H9 (cell line): ENCODE measurements around the gene SPDEF. TPM values are rescaled to one million over a fixed set of nuclear protein-coding genes. Genes with fewer than 3 reads are reported as not detected.

Experiments used
- DNase-seq: peaks from one replicate; pipeline ENCODE4 v3.0.0-alpha.2; 2017
- H2AFZ ChIP-seq: one replicate; pipeline ENCODE4 v1.6.1; 2013; ENCODE audit warnings: mild to moderate bottlenecking, low read length, control low read depth, moderate library complexity
- H2AK5ac ChIP-seq: 2 replicates; pipeline ENCODE4 v1.6.1; 2013; ENCODE audit warnings: low read length, control low read depth, mixed read lengths; ENCODE audit not compliant: insufficient read length
- H2BK120ac ChIP-seq: one replicate; pipeline ENCODE4 v1.6.1; 2013; ENCODE audit warnings: low read depth, mild to moderate bottlenecking, low read length, control low read depth, inconsistent platforms; ENCODE audit not compliant: poor library complexity, severe bottlenecking
- H2BK12ac ChIP-seq: 2 replicates; pipeline ENCODE4 v1.6.1; 2013; ENCODE audit warnings: low read length, control low read depth, mixed read lengths, low read depth; ENCODE audit not compliant: insufficient read length
- H2BK15ac ChIP-seq: 2 replicates; pipeline ENCODE4 v1.6.1; 2013; ENCODE audit warnings: low read depth, low read length, control low read depth
- H2BK20ac ChIP-seq: one replicate; pipeline ENCODE4 v1.6.1; 2013; ENCODE audit warnings: low read depth, mild to moderate bottlenecking, low read length, control low read depth, inconsistent platforms; ENCODE audit not compliant: poor library complexity, severe bottlenecking
- H2BK5ac ChIP-seq: 2 replicates; pipeline ENCODE4 v1.6.1; 2013; ENCODE audit warnings: low read length, control low read depth, mixed read lengths; ENCODE audit not compliant: insufficient read length
- H3K14ac ChIP-seq: 2 replicates; pipeline ENCODE4 v1.6.1; 2013; ENCODE audit warnings: low read length, control low read depth; ENCODE audit not compliant: insufficient read depth
- H3K18ac ChIP-seq: 2 replicates; pipeline ENCODE4 v1.6.1; 2013; ENCODE audit warnings: low read depth, mild to moderate bottlenecking, mixed read lengths, low read length, control low read depth; ENCODE audit not compliant: insufficient read length
- H3K23ac ChIP-seq: 2 replicates; pipeline ENCODE4 v1.6.1; 2013; ENCODE audit warnings: low read length, control low read depth, mixed read lengths, low read depth; ENCODE audit not compliant: insufficient read length
- H3K23me2 ChIP-seq: 2 replicates; pipeline ENCODE4 v1.6.1; 2013; ENCODE audit warnings: low read depth, mild to moderate bottlenecking, mixed read lengths, low read length, control low read depth; ENCODE audit not compliant: insufficient read length, poor library complexity, severe bottlenecking
- H3K27ac ChIP-seq: 2 replicates; pipeline ENCODE4 v1.5.1; 2013; ENCODE audit warnings: low read length, control low read depth, mixed read lengths, low read depth; ENCODE audit not compliant: insufficient read length
- H3K27me3 ChIP-seq: 2 replicates; pipeline ENCODE4 v1.6.1; 2013; ENCODE audit warnings: low read length, control low read depth, inconsistent platforms; ENCODE audit not compliant: insufficient read depth
- H3K4ac ChIP-seq: 2 replicates; pipeline ENCODE4 v1.6.1; 2013; ENCODE audit warnings: low read depth, mild to moderate bottlenecking, control low read depth, inconsistent platforms, low read length, moderate library complexity
- H3K4me1 ChIP-seq: 2 replicates; pipeline ENCODE4 v1.6.1; 2013; ENCODE audit warnings: low read length, control low read depth, inconsistent platforms; ENCODE audit not compliant: insufficient read depth
- H3K4me2 ChIP-seq: 2 replicates; pipeline ENCODE4 v1.6.1; 2013; ENCODE audit warnings: low read length, control low read depth, mixed read lengths; ENCODE audit not compliant: insufficient read length, insufficient read depth
- H3K56ac ChIP-seq: 2 replicates; pipeline ENCODE4 v1.6.1; 2013; ENCODE audit warnings: low read depth, mild to moderate bottlenecking, mixed read lengths, low read length, control low read depth; ENCODE audit not compliant: insufficient read length
- H3K79me1 ChIP-seq: 2 replicates; pipeline ENCODE4 v1.6.1; 2013; ENCODE audit warnings: low read depth, mild to moderate bottlenecking, moderate library complexity, low read length, control low read depth, inconsistent platforms; ENCODE audit not compliant: insufficient read depth, poor library complexity, severe bottlenecking
- H3K79me2 ChIP-seq: 2 replicates; pipeline ENCODE4 v1.6.1; 2013; ENCODE audit warnings: low read length, control low read depth, inconsistent platforms; ENCODE audit not compliant: insufficient read depth
- H3K9ac ChIP-seq: 2 replicates; pipeline ENCODE4 v1.6.1; 2013; ENCODE audit warnings: low read length, control low read depth, mixed read lengths; ENCODE audit not compliant: insufficient read length; ENCODE audit errors: extremely low read depth
- H3K9me3 ChIP-seq: one replicate; pipeline ENCODE4 v1.6.1; 2013; ENCODE audit warnings: low read depth, low read length, inconsistent platforms; ENCODE audit not compliant: control insufficient read depth
- H3T11ph ChIP-seq: one replicate; pipeline ENCODE4 v1.6.1; 2013; ENCODE audit warnings: mild to moderate bottlenecking, low read length, control low read depth, inconsistent platforms
- H4K20me1 ChIP-seq: one replicate; pipeline ENCODE4 v1.6.1; 2013; ENCODE audit not compliant: control insufficient read depth, insufficient read length, insufficient read depth
- H4K5ac ChIP-seq: 2 replicates; pipeline ENCODE4 v1.6.1; 2013; ENCODE audit warnings: low read depth, mild to moderate bottlenecking, mixed read lengths, low read length, control low read depth; ENCODE audit not compliant: insufficient read length
- H4K8ac ChIP-seq: replicated peaks from 2 replicates; pipeline ENCODE4 v1.6.1; 2013; ENCODE audit warnings: low read length, control low read depth, mixed read lengths, low read depth; ENCODE audit not compliant: insufficient read length
- H4K91ac ChIP-seq: 2 replicates; pipeline ENCODE4 v1.6.1; 2013; ENCODE audit warnings: low read depth, mild to moderate bottlenecking, moderate library complexity, mixed read lengths, low read length, control low read depth; ENCODE audit not compliant: insufficient read length
- H3K27ac Mint-ChIP-seq, 3 experiments: 2 replicates in 2 of 3; 3 replicates in 1 of 3; pipeline ENCODE4 v1.8.0; 2020 to 2021; ENCODE audit warnings: mixed read lengths in 3 of 3, mild to moderate bottlenecking in 1 of 3, moderate library complexity in 1 of 3
- H3K27me3 Mint-ChIP-seq: 2 replicates; pipeline ENCODE4 v1.8.0; 2021; ENCODE audit warnings: low read depth, mild to moderate bottlenecking, moderate library complexity, mixed read lengths
- H3K36me3 Mint-ChIP-seq, 3 experiments: 2 replicates in 2 of 3; 3 replicates in 1 of 3; pipeline ENCODE4 v1.8.0; 2020 to 2021; ENCODE audit warnings: low read depth in 3 of 3, mixed read lengths in 3 of 3; ENCODE audit not compliant: insufficient read depth in 1 of 3
- H3K4me1 Mint-ChIP-seq, 2 experiments: 2 replicates each; pipeline ENCODE4 v1.8.0; 2020; ENCODE audit warnings: mixed read lengths in 2 of 2
- H3K4me3 Mint-ChIP-seq, 2 experiments: 2 replicates in 1 of 2; 3 replicates in 1 of 2; pipeline ENCODE4 v1.8.0; 2020 to 2021; ENCODE audit warnings: mild to moderate bottlenecking in 2 of 2, mixed read lengths in 2 of 2, moderate library complexity in 1 of 2
- H3K9me3 Mint-ChIP-seq, 2 experiments: 2 replicates in 1 of 2; 3 replicates in 1 of 2; pipeline ENCODE4 v1.8.0; 2020; ENCODE audit warnings: mild to moderate bottlenecking in 2 of 2, mixed read lengths in 2 of 2, moderate library complexity in 1 of 2
- CTCF ChIP-seq: fragments of 200-600 bp; sonication (generic); conservative IDR thresholded peaks from 3 replicates; pipeline ENCODE4 v1.8.0; 2021; ENCODE audit warnings: antibody characterized with exemption, mild to moderate bottlenecking
- WGBS: extraction: QIAGEN DNeasy Blood & Tissue Kit; methylation state at CpG from one replicate; pipeline ENCODE4 v1.1.7; 2013; ENCODE audit warnings: missing lambda C conversion rate, low lambda C conversion rate, mixed read lengths; ENCODE audit not compliant: insufficient read length; ENCODE audit errors: extremely low coverage; 5-methylcytosine and 5-hydroxymethylcytosine counted together
- total RNA-seq: library from RNA; stranded (reverse); gene quantifications from 2 replicates; pipeline ENCODE4 v1.2.1, GENCODE V29; 2021

Gene SPDEF
- total RNA-seq, 1 experiment from 2014 or later, result 0.15 TPM

GRCh38 chr6:34511214-34511914, 44.8 kb downstream of the SPDEF start:
- Mint-ChIP-seq H3K9me3 (peaks cover 0 to 2% of the 10 kb centered on the region in 2 experiments; a peak in 2 of 5 replicates), H3K4me1 (peaks cover 40 to 50% of the 10 kb centered on the region in 2 experiments), H3K27ac (no peak overlapping the region), H3K36me3 (no peaks in the 10 kb centered on the region; a peak in 1 of 7 replicates), H3K27me3 (peaks cover 19% of the 10 kb centered on the region), H3K4me3 (no peak overlapping the region)
- no peak overlapping the region for H4K91ac ChIP-seq
- no peak overlapping the region for H3K9ac ChIP-seq
- H3K4ac ChIP-seq, result no peak overlapping the region
- no peaks in the 10 kb centered on the region for H4K20me1 ChIP-seq
- no peak overlapping the region for H2BK120ac ChIP-seq
- no peak overlapping the region for H2BK5ac ChIP-seq
- no peaks in the 10 kb centered on the region for H3K79me2 ChIP-seq
- no peak overlapping the region for H2BK20ac ChIP-seq
- H3K27ac ChIP-seq, result no peak overlapping the region
- H3K56ac ChIP-seq, result no peak overlapping the region
- H3K4me2 ChIP-seq, result no peak overlapping the region
- H3K23ac ChIP-seq, result no peak overlapping the region
- H2AFZ ChIP-seq, result no peak overlapping the region
- no peak overlapping the region for H3K14ac ChIP-seq
- DNase-seq, result no peak
- no peak overlapping the region for H4K8ac ChIP-seq
- no peak for TF ChIP-seq CTCF
- WGBS, result no CpG with 5 or more reads among the region's 6 CpGs
- H3K9me3 ChIP-seq, result no peaks in the 10 kb centered on the region
- no peak overlapping the region for H2BK15ac ChIP-seq
- no peak overlapping the region for H2AK5ac ChIP-seq
- H3T11ph ChIP-seq, result no peak overlapping the region
- H3K23me2 ChIP-seq, result peaks cover 9% of the 10 kb centered on the region
- no peaks in the 10 kb centered on the region for H3K27me3 ChIP-seq
- H2BK12ac ChIP-seq, result no peak overlapping the region
- no peaks in the 10 kb centered on the region for H3K79me1 ChIP-seq
- no peak overlapping the region for H3K18ac ChIP-seq
- H4K5ac ChIP-seq, result no peak overlapping the region
- peaks cover 1% of the 10 kb centered on the region; the same call in 1 of the 2 replicates for H3K4me1 ChIP-seq
